Caco-2 (cell line): ENCODE results near the gene KCNK15. TPM values are rescaled to one million over a fixed set of nuclear protein-coding genes. Genes with fewer than 3 reads are reported as not detected.

ENCODE experiments used
- BruUV-seq: library from RNA; stranded (reverse); fragments of 400-500 nt; replicated peaks from 2 replicates; lab custom pipeline; 2021; lab: Mats Ljungman, UMichigan
- CTCF ChIA-PET: fragments of 300-600 bp; sonication (Branson Sonifier 250); formaldehyde crosslinking; loops from one replicate; lab custom pipeline; 2022; ENCODE audit warnings: antibody characterized with exemption; lab: Charles Lee
- POLR2A ChIA-PET: fragments of 300-600 bp; sonication (Branson Sonifier 250); formaldehyde crosslinking; loops from one replicate; lab custom pipeline; 2022; ENCODE audit warnings: antibody characterized with exemption; lab: Charles Lee
- DNase-seq, 2 experiments: peaks; one replicate each; pipeline versions ENCODE4 v3.0.0 to v3.0.0-alpha.2; 2020 to 2022
- H3K27me3 ChIP-seq: replicated peaks from 2 replicates; pipeline ENCODE4 v1.6.0; 2011; ENCODE audit warnings: low read length; ENCODE audit not compliant: control insufficient read depth, insufficient read depth
- H3K36me3 ChIP-seq: 2 replicates; pipeline ENCODE4 v1.5.1; 2011; ENCODE audit warnings: low read length; ENCODE audit not compliant: control insufficient read depth, insufficient read depth
- H3K4me1 ChIP-seq: fragments of 250-450 bp; sonication (Bioruptor Pico); 2 replicates; pipeline ENCODE4 v1.5.1; 2020; ENCODE audit warnings: mild to moderate bottlenecking
- H3K4me3 ChIP-seq: 2 replicates; pipeline ENCODE4 v1.5.1; 2011; ENCODE audit warnings: low read depth, mild to moderate bottlenecking, control low read depth, low read length
- H3K9me3 ChIP-seq: fragments of 250-450 bp; sonication (Bioruptor Pico); 2 replicates; pipeline ENCODE4 v1.5.1; 2020; ENCODE audit warnings: mild to moderate bottlenecking, moderate library complexity
- H3K27ac Mint-ChIP-seq: one replicate; pipeline ENCODE4 v1.8.0; 2022; ENCODE audit warnings: mixed read lengths; ENCODE audit not compliant: unreplicated experiment
- H3K27me3 Mint-ChIP-seq: one replicate; pipeline ENCODE4 v1.8.0; 2022; ENCODE audit warnings: mixed read lengths; ENCODE audit not compliant: insufficient read depth, unreplicated experiment
- H3K36me3 Mint-ChIP-seq: one replicate; pipeline ENCODE4 v1.8.0; 2022; ENCODE audit warnings: mild to moderate bottlenecking, mixed read lengths; ENCODE audit not compliant: insufficient read depth, unreplicated experiment
- H3K4me1 Mint-ChIP-seq: one replicate; pipeline ENCODE4 v1.8.0; 2022; ENCODE audit warnings: low read depth, mixed read lengths; ENCODE audit not compliant: unreplicated experiment
- H3K4me3 Mint-ChIP-seq: one replicate; pipeline ENCODE4 v1.8.0; 2022; ENCODE audit warnings: mild to moderate bottlenecking, moderate library complexity, mixed read lengths; ENCODE audit not compliant: unreplicated experiment
- H3K9me3 Mint-ChIP-seq: one replicate; pipeline ENCODE4 v1.8.0; 2022; ENCODE audit warnings: mixed read lengths; ENCODE audit not compliant: unreplicated experiment
- CTCF ChIP-seq, 2 experiments: fragments of 200-600 bp in 1 of 2; IDR thresholded peaks; 1 replicate in 1 of 2; 2 replicates in 1 of 2; pipeline versions ENCODE4 v1.5.1 to v1.8.0; 2011 to 2022; ENCODE audit warnings: antibody characterized with exemption in 1 of 2, control low read depth in 1 of 2, inconsistent platforms in 1 of 2, low read depth in 1 of 2, low read length in 1 of 2, mild to moderate bottlenecking in 1 of 2, moderate library complexity in 1 of 2; ENCODE audit not compliant: insufficient read depth in 1 of 2, severe bottlenecking in 1 of 2, unreplicated experiment in 1 of 2
- intact Hi-C: fragments of 100-400 bp; cut with micrococcal nuclease; formaldehyde crosslinking; loops from one replicate; pipeline ENCODE4 v1.10.0; 2022; ENCODE audit not compliant: unreplicated experiment
- total RNA-seq: library from RNA; stranded (reverse); gene quantifications from 2 replicates; pipeline ENCODE4 v1.2.3, GENCODE V29; 2022

KCNK15 gene
- total RNA-seq, 1 experiment from 2014 or later: 2.9 TPM

- Histone ChIP-seq H3K4me3 (no peak overlapping the region), H3K36me3 (no peaks in the 10 kb centered on the region), H3K4me1 (no peaks in the 10 kb centered on the region), H3K27me3 (no peaks in the 10 kb centered on the region; the same call in 1 of the 2 replicates), H3K9me3 (no peaks in the 10 kb centered on the region)
- Mint-ChIP-seq H3K36me3 (no peaks in the 10 kb centered on the region), H3K27ac (no peak overlapping the region), H3K4me1 (no peaks in the 10 kb centered on the region), H3K27me3 (peaks cover 2% of the 10 kb centered on the region), H3K4me3 (no peak overlapping the region), H3K9me3 (no peaks in the 10 kb centered on the region)
- intact Hi-C loops: no loop called here
- BruUV-seq: no TSS peak
- DNase-seq: no peak
- CTCF ChIA-PET: no interaction called here
- TF ChIP-seq CTCF (IDR thresholded peaks at IDR 0.05; ENCODE audit: insufficient read depth in 1 of 2, low read depth in 1 of 2, low read length in 1 of 2, severe bottlenecking in 1 of 2, unreplicated experiment in 1 of 2): no peak
- POLR2A ChIA-PET: no interaction called here
Observed at GRCh38 chr20:44703956-44704488, 41.6 kb upstream of the KCNK15 start.

GRCh38 chr20:44704551-44704971 lies 41.1 kb upstream of the KCNK15 start:
- no peaks in the 10 kb centered on the region for H3K4me1 ChIP-seq
- no peaks in the 10 kb centered on the region for H3K9me3 ChIP-seq
- POLR2A ChIA-PET: interaction anchor here (0.7 kb wide), 1 partner anchor 181 kb away, joined by 5 read pairs; the partner anchor contains the start of gene YWHAB
- Mint-ChIP-seq H3K27me3 (peaks cover 2% of the 10 kb centered on the region), H3K4me1 (no peaks in the 10 kb centered on the region), H3K27ac (no peak overlapping the region), H3K36me3 (no peaks in the 10 kb centered on the region), H3K9me3 (no peaks in the 10 kb centered on the region), H3K4me3 (no peak overlapping the region)
- H3K27me3 ChIP-seq: no peaks in the 10 kb centered on the region; the same call in 1 of the 2 replicates
- intact Hi-C loops: no loop called here
- TF ChIP-seq CTCF (IDR thresholded peaks at IDR 0.05; ENCODE audit: insufficient read depth in 1 of 2, low read depth in 1 of 2, low read length in 1 of 2, severe bottlenecking in 1 of 2, unreplicated experiment in 1 of 2): no peak
- no peaks in the 10 kb centered on the region for H3K36me3 ChIP-seq
- no peak overlapping the region for H3K4me3 ChIP-seq
- DNase-seq: no peak
- CTCF ChIA-PET: interaction anchor here (0.6 to 2.0 kb wide), 3 partner anchors 14 to 27 kb away, joined by 3 to 6 read pairs (median 6); no protein-coding TSS in a partner anchor
- BruUV-seq: no TSS peak

GRCh38 chr20:44705364-44706094 lies 40.1 kb upstream of the KCNK15 start:
- H3K36me3 Mint-ChIP-seq: no peaks in the 10 kb centered on the region
- Histone ChIP-seq H3K27me3 (no peaks in the 10 kb centered on the region; the same call in 1 of the 2 replicates), H3K4me3 (no peak overlapping the region), H3K36me3 (no peaks in the 10 kb centered on the region), H3K4me1 (no peaks in the 10 kb centered on the region), H3K9me3 (no peaks in the 10 kb centered on the region)
- no peak for TF ChIP-seq CTCF (IDR thresholded peaks at IDR 0.05; ENCODE audit: insufficient read depth in 1 of 2, low read depth in 1 of 2, low read length in 1 of 2, severe bottlenecking in 1 of 2, unreplicated experiment in 1 of 2)
- no peak for DNase-seq
- peaks cover 2% of the 10 kb centered on the region for H3K27me3 Mint-ChIP-seq
- no peak overlapping the region for H3K27ac Mint-ChIP-seq
- H3K4me1 Mint-ChIP-seq: no peaks in the 10 kb centered on the region
- BruUV-seq: no TSS peak
- intact Hi-C loops: no loop called here
- no peak overlapping the region for H3K4me3 Mint-ChIP-seq
- CTCF ChIA-PET: interaction anchor here (0.6 to 2.0 kb wide), 3 partner anchors 13 to 486 kb away, joined by 3 to 6 read pairs (median 3); no protein-coding TSS in a partner anchor
- H3K9me3 Mint-ChIP-seq: no peaks in the 10 kb centered on the region
- POLR2A ChIA-PET: no interaction called here
